Mammary epithelial cell (primary cell): ENCODE data around the gene ELMO3.

ENCODE experiments used
- EZH2 ChIP-seq: IDR thresholded peaks from 2 replicates; pipeline ENCODE4 v1.6.1; 2012; ENCODE audit warnings: low read length, inconsistent platforms, borderline replicate concordance
- TF ChIP-seq, protein P1 (sequence below), 2 donors: IDR thresholded peaks in 1 of 2; conservative IDR thresholded peaks in 1 of 2; 2 replicates each; pipeline ENCODE4 v1.5.1; 2011 to 2012; ENCODE audit warnings: inconsistent platforms in 2 of 2, low read length in 2 of 2, mild to moderate bottlenecking in 2 of 2, control low read depth in 1 of 2, low read depth in 1 of 2; ENCODE audit not compliant: insufficient read depth in 1 of 2; ENCODE audit errors: extremely low read depth in 1 of 2

DNA sequence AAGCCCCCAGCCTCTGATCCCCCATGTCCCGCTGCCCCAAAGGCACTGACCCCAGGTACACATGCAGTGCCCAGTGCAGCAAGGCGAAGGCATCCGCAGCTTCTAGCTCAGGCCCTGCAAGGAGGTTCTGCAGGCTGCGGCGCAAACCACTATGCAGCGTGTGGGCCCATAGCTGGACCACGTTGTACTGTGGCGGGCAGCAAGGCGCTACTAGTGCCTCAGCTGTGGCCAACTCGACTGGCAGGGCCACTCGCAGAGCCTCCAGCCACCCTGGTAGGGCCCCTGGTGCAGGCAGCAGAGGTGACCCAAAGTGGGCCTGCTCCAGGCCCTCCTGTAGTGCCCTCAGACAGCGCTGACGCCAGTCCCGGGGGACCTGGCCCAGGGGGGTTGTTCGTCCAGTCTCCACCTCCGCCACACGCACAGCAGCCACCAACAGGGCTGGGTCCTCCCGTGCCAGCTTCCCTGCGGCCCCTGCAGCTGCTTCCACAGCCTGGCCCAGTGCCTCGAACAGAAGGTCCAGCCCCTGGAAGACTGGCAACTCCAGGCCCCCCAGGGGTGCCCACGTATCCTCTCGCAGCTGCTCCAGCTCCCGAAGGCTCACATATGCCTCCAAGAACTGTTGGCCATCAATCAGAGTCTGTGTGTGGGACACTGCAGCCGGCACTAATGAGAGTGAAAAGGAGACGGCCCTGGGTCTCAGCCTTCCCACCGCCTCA, 11.6 kb upstream of the ELMO3 start:
- TF ChIP-seq, protein P1, sequence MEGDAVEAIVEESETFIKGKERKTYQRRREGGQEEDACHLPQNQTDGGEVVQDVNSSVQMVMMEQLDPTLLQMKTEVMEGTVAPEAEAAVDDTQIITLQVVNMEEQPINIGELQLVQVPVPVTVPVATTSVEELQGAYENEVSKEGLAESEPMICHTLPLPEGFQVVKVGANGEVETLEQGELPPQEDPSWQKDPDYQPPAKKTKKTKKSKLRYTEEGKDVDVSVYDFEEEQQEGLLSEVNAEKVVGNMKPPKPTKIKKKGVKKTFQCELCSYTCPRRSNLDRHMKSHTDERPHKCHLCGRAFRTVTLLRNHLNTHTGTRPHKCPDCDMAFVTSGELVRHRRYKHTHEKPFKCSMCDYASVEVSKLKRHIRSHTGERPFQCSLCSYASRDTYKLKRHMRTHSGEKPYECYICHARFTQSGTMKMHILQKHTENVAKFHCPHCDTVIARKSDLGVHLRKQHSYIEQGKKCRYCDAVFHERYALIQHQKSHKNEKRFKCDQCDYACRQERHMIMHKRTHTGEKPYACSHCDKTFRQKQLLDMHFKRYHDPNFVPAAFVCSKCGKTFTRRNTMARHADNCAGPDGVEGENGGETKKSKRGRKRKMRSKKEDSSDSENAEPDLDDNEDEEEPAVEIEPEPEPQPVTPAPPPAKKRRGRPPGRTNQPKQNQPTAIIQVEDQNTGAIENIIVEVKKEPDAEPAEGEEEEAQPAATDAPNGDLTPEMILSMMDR (conservative IDR thresholded peaks at IDR 0.05 in 1 of 2, IDR thresholded peaks at IDR 0.05 in 1 of 2; ENCODE audit: extremely low read depth in 1 of 2, insufficient read depth in 1 of 2, low read depth in 1 of 2, low read length in 2 of 2), result no peak
- TF ChIP-seq EZH2, result no peak
